Germinal center (tissue), 1 donor: Measurements from ENCODE around the gene SEBOX.

Source experiments
- DNase-seq: peaks from one replicate; pipeline ENCODE4 v3.0.0; 2012; ENCODE audit warnings: mixed read lengths, low spot score

The SEBOX gene, protein sequence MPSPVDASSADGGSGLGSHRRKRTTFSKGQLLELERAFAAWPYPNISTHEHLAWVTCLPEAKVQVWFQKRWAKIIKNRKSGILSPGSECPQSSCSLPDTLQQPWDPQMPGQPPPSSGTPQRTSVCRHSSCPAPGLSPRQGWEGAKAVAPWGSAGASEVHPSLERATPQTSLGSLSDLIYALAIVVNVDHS

DNA sequence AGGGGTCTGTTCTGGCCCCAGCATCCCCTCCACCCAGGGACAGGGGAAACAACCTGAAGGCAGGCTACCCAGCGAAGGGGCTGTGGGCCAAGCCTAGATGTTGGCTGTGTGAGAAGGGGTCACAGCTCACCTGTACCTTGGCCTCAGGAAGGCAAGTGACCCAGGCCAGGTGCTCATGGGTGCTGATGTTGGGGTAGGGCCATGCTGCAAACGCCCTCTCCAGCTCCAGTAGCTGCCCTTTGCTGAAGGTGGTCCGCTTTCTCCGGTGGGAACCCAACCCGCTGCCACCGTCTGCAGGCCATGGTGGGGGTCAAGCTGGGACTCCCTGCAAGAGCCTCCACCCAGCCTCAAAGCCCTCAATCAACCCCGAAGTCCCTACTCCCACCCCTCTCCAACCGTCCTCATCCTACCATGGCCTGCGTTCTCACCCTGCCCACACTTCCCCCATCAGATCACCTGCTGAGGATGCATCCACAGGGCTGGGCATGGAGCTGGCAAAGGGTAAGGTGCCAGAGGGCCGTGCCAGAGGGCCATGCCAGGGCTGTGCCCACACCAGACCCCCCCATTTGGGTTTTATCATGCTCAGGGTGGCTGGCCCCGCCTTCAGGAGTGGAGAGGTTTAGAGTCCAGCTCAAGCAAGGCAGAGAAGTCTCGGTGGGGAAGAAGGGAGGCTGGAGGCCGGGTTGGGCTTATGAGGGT, at the start of gene SEBOX:
Gene SEBOX, minus strand, starts transcription at position 535 of the 699 bp plus-strand sequence. Its CDS starts 48 bp downstream, at position 487.
- no peak for DNase-seq

DNA sequence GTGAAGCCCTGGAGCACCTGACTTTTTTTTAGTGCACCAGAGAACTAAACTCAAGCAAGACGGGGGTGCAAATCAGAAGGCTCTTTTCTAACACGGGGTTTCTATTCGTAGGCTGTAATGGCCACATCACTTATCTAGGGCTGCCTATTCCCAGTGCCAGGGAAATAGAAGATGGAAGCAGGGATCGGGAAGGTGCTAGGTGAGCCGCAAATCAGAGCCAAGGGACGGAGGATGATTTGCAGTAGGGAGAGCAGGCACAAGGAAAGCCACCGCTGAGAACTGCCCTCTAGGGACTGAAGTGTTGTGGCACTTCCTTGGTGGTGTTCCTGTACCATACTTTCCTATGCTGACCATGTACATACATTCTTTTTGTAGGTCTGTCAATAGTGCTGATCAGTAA, 48.8 kb upstream of the SEBOX start:
- DNase-seq, result no peak

DNA sequence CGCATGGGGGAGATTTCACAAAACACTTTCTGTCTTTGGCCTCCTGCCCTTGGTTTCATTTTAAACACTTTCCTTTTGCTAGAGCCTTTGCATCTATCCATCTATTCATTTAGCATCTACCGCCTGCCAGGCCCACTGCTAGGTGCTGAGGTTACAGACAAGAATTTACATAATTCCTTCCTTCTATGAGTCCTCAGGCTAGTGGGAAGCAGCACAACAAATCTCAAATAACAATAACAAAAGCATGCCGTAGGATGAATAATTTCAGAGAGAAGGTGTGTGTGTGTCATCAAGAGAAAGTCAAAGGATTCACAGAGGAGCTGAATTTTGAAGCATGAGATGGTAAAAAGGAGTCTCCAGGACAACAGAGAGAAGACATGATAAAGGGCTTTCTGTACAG, 47.1 kb upstream of the SEBOX start:
- DNase-seq, result no peak

DNA sequence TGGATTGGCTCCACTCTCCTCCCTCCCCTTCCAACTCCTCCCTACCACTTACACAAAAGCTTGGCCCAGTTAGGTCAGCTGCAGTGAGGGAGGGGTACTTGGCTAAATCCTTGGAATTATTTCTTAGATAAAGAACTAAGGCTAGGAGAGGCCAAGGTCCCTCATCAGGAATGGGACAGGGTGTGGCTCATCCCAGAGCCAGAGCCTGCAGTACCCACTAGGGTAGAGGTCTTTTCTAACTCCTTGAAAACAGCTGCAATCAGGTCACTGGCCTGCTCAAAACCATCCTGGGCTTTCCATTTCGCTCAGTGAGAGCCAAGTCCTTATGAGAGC, 42.9 kb upstream of the SEBOX start:
- DNase-seq, result no peak

DNA sequence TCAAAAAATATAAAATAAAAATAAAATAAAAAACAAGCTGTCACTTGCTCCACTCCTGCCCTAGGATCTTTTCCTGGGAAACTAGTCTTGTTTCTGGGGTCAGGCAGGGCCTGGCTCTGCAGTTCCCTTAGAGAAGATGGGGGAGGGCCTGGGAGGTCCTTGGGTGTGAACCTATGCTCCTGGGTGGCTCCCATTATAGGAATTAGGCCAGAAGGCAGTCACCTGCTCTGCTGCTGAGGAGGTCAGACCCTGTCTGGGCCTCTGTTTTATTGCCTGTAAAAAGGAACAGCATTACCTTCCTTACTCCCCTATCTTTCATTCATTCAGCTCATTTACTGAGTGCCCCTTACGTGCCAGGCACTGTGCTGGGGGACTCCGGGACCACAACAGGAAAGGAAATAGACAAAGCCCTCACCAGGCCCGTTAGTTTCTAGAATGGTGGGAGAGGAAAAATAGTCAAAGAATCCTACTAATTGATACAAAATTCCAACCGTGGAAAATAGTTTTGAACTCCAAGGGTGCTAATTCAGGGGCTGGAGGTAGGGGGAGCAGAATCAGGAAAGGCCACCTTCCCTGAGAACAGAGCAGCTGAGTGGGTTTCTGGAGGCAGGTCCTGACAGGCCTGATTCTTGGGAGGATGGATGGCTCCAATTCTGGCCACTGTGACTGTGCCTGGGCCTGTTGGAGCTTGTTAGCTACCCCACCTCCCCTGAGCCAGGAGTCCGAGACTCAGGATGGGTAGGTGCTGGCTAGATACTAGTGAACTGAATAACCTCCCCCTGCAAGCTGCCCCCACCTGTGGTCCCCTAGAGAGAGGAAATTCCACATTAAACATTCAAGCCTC, 42.4 kb upstream of the SEBOX start:
- DNase-seq, result no peak

DNA sequence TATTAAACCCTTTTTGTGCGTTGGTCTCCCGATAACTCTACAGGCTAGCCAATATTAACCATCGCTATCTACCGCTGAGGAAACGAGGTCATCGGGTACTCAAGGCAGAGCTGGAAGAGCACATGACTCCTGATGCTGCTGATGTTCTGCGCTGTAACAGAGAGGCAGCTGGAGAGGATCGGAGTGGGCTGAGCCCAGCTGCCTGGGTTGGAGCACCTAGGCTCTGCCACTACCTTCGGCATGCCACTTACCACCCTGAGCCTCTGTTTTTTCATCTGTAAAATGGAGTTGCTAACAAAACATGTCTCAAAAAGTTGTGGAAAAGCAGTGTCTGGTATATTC, 41.4 kb upstream of the SEBOX start:
- no peak for DNase-seq

DNA sequence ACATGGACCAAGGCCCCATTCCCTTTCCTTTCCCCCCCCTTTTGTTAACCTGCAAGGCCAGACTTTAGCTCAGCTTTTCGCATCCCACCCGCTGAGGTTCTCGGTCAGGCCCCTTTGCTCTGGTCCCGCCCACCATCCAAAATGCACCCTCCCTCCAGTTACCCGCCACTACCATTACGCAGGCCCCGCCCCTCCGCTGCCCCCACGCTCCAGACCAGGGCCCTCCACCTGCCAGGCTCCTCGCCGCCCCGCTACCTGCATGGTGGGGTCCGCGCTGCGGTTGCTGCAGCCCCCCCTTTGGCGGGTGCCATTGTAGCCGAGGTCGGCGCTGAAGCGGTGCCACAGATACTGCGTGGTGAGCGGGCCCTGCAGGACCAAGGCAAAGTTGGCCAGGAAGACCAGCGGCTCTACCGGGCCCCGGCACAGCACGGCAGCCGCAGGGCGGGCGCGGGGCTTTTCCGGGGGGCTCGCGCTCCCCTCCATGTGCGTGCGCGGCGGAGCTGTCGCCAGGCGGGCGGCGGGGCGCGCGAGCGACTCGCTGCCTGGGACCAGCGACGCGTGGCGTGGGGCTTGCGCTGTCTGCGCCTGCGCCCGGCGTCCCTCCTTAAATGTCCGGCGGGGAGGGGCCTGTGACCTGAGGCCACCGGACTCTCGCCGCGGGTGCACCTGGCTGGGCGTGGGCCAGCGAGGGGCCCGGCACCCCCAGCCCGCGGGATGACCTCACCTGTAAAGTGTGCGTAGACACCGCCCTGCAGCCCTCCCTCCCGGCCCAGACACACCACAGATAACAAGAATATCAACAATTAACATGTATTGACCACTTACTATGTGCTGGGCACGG, 40.9 kb upstream of the SEBOX start, which contains the start of gene SLC46A1:
Gene SLC46A1, minus strand, starts transcription at position 581 of the 841 bp plus-strand sequence. Its CDS starts 98 bp downstream, at position 483.
- DNase-seq, result peak; percentile 65

DNA sequence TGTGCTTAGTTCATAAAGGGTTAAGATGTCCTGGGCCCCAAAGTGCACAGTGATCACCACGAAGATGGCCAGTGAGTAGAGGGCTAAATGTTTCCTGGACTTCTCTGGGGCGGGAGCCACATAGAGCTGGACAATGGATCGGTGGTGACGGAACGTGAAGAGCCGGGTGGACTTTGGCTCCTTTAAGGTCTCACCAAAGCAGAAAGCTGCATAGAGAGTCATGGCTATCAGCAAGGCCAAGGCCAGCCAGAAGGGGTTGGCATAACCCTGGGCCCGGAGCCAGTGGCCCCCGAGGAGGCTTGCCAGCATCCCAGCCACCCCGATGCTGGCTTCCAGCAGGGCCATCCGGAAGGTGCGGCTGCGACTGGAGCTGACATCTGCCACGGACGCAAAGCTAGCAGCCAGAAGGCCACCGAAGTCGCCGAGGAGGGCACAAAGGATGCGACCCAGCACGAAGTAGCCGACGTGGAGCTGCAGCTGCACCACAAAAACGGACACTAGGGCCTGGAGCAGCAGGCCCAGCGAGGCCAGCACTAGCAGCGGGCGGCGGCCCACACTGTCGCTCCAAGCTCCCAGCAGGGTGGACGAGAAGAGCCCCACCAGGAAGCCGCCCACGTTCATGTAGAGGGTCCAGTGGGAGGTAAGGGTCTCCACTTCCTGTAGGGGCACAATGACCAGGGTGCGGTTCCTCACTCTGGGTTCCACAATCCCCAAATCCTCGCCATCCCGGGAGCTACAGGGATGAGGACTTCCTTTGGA, 40.0 kb upstream of the SEBOX start:
- DNase-seq, result no peak

DNA sequence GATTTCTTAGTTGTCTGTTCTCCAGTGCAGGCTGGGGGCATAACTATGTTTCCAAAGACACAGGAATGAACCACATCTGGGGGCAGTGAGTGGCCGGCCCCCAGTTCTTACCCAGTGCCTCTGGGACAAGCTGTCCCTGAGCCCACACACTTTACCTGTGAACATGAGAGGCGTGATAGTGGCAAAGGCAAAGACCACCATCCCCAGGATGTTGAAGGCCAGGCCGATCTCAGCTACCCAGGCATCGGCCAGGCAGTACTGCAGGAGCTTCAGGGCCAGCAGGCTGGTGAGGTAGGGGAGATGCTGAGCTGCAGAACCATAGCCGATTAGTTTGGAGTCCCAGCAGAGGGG, 39.4 kb upstream of the SEBOX start:
- DNase-seq, result no peak

DNA sequence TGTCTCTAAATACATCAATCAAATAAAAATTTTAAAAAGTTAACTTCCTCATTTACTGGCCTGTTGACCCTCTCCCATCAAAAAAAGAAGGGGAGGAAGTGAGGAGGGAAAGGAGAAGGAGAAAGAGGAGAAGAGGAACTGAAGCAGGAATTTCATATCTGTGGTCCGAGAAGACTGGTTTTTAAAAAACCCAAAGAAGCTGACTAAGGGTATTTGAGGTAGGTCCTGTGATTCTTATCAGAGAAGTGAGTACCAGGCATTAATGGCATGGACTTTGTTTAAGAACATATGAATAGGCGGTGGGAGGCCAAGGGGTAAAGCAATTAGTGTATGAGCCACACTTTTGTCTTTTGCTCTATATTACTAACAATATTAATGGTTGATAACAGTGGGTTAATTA, 39.0 kb upstream of the SEBOX start:
- DNase-seq, result no peak

DNA sequence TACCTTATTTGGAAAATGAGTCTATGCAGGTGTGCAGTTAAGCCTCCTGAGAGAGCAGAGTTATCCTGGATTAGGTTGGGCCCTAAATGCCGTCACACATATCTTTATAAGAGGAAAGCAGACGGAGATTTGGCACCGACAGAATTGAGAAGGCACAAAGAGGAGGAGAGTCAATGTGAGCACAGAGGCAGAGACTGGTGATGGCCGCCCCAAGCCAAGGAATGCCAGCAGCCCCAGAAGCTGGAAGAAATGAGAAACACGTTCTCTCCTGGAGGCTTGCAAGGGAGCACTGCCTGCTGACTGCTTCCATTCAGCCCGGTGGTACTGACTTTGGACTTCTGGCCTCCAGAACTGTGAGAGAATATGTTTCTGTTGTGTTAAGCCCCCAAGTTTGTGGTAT, 37.8 kb upstream of the SEBOX start:
- no peak for DNase-seq

DNA sequence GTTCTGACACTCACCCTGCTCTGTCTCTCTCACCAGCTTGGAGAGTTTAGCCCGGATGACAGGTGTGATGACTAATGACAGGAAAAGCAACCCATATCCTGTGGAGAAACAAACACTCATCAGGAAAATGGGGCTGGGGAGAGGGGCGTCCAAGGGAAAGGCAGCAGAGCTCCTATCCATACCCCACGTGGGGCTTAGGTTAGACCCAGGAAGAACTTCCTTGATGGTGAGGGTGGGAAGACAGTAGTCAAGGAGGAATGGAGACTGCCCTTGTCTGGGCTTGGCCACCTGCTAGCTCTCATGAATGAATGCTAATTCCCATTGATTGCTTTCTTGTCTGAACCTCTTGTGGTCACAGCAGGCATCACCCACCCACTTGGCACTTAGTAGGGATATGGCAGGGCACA, 37.2 kb upstream of the SEBOX start:
- no peak for DNase-seq

DNA sequence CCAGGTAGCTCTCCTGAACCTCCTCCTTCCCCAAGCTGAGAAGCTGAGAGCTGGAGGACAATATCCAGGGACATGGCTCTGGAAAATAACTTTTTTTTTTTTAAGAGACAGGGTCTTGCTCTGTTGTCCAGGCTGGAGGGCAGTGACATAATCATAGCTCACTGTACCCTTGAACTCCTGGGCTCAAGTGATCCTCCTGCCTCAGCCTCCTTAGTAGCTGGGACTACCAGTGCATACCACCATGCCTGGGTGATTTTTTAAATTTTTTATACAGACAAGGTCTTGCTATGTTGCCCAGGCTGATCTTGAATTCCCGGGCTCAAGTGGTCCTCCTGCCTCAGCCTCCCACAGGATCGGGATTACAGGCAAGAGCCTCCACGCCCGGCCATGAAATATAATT, 34.8 kb upstream of the SEBOX start:
- no peak for DNase-seq

DNA sequence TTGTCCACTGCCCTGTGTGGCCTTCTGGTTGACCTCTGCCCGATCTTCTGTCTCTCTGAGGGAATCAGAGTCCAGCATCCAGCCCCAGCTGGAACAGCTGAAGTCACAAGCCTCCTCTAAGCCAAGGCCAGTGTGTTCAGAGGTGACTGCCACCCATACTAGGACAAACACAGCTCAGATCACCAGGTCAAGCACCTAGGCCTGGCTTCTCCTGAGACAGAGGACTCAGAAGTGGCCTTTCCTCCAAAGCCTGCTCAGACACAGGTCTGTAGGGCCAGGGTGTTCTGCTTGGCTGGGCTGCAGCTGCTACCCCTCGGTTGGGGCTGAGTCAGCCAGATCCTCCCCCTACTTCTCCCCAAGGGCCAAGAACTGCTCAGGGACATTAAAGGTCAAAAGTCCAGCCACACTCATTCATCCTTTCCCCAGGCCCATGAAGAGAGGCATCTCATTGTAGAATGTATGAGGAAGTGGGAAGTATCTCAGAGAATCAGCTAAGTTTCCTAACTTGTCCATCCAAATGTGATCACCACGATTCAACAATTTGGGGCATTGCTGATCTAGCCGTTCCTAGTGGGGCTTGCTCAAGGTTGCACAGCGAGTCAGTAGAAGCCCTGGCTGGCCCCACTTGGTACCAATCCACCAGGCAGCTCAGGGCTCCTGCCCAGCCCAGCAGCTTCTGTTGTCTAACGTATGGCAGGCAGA, 33.4 kb upstream of the SEBOX start:
- no peak for DNase-seq

DNA sequence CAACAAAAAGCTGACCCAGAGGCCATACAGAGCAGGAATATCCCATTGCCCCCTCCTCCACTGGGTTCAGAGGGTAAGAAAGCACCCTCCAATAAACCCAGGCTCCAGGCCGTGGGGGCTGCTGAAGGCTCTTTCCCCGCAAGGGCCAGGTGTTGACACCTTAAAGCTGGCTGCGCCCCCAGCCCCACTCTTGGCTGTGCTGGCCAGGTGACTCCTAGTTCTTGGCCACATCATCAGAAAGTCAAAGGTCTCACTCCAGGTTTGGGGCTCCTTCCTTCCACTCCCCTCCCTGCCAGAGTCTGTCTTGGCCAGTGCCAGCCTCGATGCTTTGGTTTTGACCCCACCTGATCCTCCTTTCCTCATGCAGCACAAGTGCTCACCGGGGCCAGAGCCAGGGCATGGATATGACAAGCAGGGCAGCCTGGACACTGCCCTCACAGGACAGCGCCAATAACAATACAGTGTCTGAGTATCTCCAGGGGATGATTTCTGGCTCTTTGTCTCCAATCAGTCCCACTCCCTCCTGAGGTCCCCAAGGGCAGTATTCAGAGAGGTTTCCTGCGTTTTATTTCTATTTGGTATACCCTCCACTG, 32.8 kb upstream of the SEBOX start:
- DNase-seq, result no peak

DNA sequence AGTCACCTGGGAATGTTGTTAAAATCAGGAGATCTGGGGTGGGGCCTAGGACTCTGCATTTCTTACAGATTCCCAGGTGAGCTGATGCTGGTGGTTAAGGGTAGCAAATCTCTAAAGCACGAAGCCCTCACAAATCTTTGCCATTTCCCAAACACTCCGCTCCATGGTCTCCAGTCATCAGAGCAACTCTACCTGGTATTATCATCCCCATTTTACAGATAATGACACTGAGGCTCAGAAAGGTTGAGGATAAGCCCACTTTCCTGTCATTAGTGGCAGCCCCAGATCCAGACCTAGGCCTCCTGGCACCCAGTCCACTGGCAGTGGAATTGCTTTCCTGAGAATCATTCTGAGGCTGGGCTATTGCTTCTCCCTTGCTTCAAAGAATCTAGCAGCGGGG, 32.3 kb upstream of the SEBOX start:
- no peak for DNase-seq

DNA sequence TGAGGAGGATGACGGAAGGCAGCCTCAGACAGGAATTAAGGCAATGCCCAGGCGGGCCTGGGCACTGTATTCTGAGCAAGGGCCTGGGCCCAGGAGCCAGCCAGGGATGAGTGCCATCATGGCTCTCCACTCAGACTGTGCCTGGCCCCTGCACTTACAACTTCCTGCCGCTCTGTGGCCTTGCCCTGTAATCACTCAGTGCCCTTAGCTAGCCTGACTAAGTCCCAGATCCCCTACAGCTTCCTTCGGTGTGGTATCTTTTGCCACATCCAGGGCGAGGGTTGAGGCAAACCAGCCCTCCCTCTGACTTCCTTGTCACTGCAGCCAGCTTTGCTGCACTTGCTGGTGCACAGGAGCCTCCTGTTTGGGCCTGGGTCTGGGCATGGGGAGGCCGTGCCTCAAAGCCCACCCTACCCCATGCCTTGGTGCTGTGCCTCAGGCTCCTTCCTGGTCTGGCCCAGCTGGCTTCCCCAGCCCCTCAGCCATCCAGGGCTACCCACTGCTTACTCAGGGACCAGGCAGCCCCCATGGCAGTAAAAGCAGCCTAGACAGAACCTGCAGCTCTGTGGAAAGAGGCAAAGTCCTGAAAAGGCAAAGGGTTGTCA, 31.7 kb upstream of the SEBOX start:
- no peak for DNase-seq

DNA sequence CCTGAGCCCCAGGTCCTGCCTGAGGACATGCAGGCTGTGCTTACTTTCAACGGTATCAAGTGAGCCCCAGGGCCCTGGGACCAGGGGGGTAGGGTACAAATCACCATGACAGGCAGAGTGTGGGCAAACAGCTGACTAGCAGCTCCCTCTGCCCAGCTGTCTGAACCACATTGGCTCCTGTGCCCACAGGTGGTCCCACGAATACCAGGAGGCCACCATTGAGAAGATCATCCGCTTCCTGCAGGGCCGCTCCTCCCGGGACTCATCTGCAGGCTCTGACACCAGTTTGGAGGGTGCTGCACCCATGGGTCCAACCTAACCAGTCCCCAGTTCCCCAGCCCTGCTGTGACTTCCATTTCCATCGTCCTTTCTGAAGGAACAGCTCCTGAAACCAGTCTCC, 31.0 kb upstream of the SEBOX start:
- DNase-seq, result no peak

DNA sequence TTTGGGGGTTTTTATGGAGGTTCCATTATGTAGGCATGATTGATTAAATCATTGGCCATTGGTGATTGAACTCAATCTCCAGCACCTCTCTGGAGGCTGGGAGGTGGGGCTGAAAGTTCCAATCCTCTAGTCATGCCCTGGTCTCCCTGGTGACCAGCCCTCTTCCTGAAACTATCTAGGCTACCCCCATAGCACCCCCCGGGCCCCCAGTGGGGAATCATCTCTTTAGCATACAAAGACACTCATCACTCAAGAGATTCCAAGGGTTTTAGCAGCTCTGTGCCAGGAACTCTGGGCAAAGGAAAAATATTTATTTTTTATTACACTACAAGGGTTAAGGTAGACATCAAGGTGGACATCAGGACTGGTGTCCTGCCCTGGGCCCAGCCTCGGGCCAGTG, 30.4 kb upstream of the SEBOX start:
- no peak for DNase-seq
